H1 (cell line): ENCODE results near the gene TPPP. TPM values are rescaled to one million over a fixed set of nuclear protein-coding genes. Genes with fewer than 3 reads are reported as not detected.

ENCODE experiments used
- CTCF ChIA-PET: fragments of 300-600 bp; sonication (Branson Sonifier 250); formaldehyde crosslinking; loops from one replicate; lab custom pipeline; 2021; ENCODE audit not compliant: partially characterized antibody; lab: Charles Lee
- POLR2A ChIA-PET: fragments of 300-600 bp; sonication (Branson Sonifier 250); formaldehyde crosslinking; loops from one replicate; lab custom pipeline; 2021; ENCODE audit warnings: inconsistent platforms; ENCODE audit not compliant: partially characterized antibody; lab: Charles Lee
- DNase-seq, 2 experiments: peaks; one replicate each; pipeline versions ENCODE4 v3.0.0 to v3.0.0-alpha.2; 2010 to 2022; ENCODE audit warnings: low spot score in 2 of 2, low read depth in 1 of 2, mixed read lengths in 1 of 2
- FAIRE-seq: peaks from 2 replicates; lab custom pipeline; 2011; peaks lifted over from hg19 to GRCh38; lab: Jason Lieb, UNC
- H2AFZ ChIP-seq: 2 replicates; pipeline ENCODE4 v1.8.1; 2012; ENCODE audit warnings: low read length, inconsistent platforms
- H2AK5ac ChIP-seq: 2 replicates; pipeline ENCODE4 v1.6.1; 2013; ENCODE audit warnings: low read depth, low read length
- H2BK120ac ChIP-seq: replicated peaks from 2 replicates; pipeline ENCODE3; 2013; ENCODE audit warnings: low read depth, low read length, inconsistent platforms
- H2BK12ac ChIP-seq: 2 replicates; pipeline ENCODE4 v1.6.1; 2013; ENCODE audit warnings: low read depth, low read length
- H2BK15ac ChIP-seq: 2 replicates; pipeline ENCODE4 v1.6.1; 2013; ENCODE audit warnings: low read length
- H2BK20ac ChIP-seq: 2 replicates; pipeline ENCODE4 v1.6.1; 2013; ENCODE audit warnings: low read length
- H2BK5ac ChIP-seq: 2 replicates; pipeline ENCODE4 v1.6.1; 2013; ENCODE audit warnings: low read depth, low read length
- H3K14ac ChIP-seq: 2 replicates; pipeline ENCODE4 v1.6.1; 2013; ENCODE audit warnings: inconsistent platforms; ENCODE audit not compliant: insufficient read length
- H3K18ac ChIP-seq: 2 replicates; pipeline ENCODE4 v1.6.1; 2013; ENCODE audit warnings: low read length; ENCODE audit errors: extremely low read depth
- H3K23ac ChIP-seq: 2 replicates; pipeline ENCODE4 v1.6.1; 2013; ENCODE audit warnings: inconsistent platforms; ENCODE audit not compliant: insufficient read length
- H3K23me2 ChIP-seq: 2 replicates; pipeline ENCODE4 v1.6.1; 2013; ENCODE audit warnings: low read depth, low read length
- H3K27ac ChIP-seq: 2 replicates; pipeline ENCODE4 v1.6.1; 2011; ENCODE audit warnings: low read depth, low read length, inconsistent platforms
- H3K27me3 ChIP-seq, 4 experiments: replicated peaks in 1 of 4; 1 replicate in 1 of 4; 2 replicates in 3 of 4; pipeline versions ENCODE4 v1.6.1 to v1.8.1; 2011 to 2013; ENCODE audit warnings: low read length in 3 of 4, mild to moderate bottlenecking in 3 of 4, inconsistent platforms in 2 of 4, mixed read lengths in 2 of 4, moderate library complexity in 1 of 4; ENCODE audit not compliant: control insufficient read depth in 3 of 4, insufficient read depth in 3 of 4; ENCODE audit errors: extremely low read depth in 1 of 4
- H3K36me3 ChIP-seq, 4 experiments: 2 replicates each; pipeline versions ENCODE4 v1.6.1 to v1.8.1; 2011 to 2013; ENCODE audit warnings: mild to moderate bottlenecking in 4 of 4, low read length in 3 of 4, moderate library complexity in 2 of 4, control low read depth in 1 of 4, inconsistent platforms in 1 of 4; ENCODE audit not compliant: insufficient read depth in 4 of 4, control insufficient read depth in 2 of 4
- H3K4ac ChIP-seq: replicated peaks from 2 replicates; pipeline ENCODE3; 2013; ENCODE audit warnings: low read length, low read depth, mixed read lengths, inconsistent platforms; ENCODE audit not compliant: insufficient read length
- H3K4me1 ChIP-seq, 4 experiments: replicated peaks in 1 of 4; 1 replicate in 1 of 4; 2 replicates in 3 of 4; pipeline versions ENCODE4 v1.6.1 to v1.8.1; 2011 to 2013; ENCODE audit warnings: low read length in 3 of 4, inconsistent platforms in 2 of 4, mixed read lengths in 1 of 4; ENCODE audit not compliant: insufficient read depth in 4 of 4, control insufficient read depth in 3 of 4
- H3K4me2 ChIP-seq, 2 experiments: 2 replicates each; pipeline versions ENCODE4 v1.6.1 to v1.8.1; 2011 to 2013; ENCODE audit warnings: low read depth in 2 of 2, low read length in 2 of 2, control low read depth in 1 of 2, inconsistent platforms in 1 of 2, mild to moderate bottlenecking in 1 of 2; ENCODE audit not compliant: insufficient read depth in 1 of 2
- H3K4me3 ChIP-seq, 4 experiments: fragments of 200-600, 300-600 bp in 1 of 4; sonication (generic), shearing (Covaris generic), sonication (Bioruptor Twin) in 1 of 4; 2 replicates each; pipeline versions ENCODE4 v1.5.1 to v1.8.1; 2011 to 2016; ENCODE audit warnings: low read length in 4 of 4, low read depth in 3 of 4, control low read depth in 2 of 4, inconsistent platforms in 2 of 4, mild to moderate bottlenecking in 2 of 4, mixed read lengths in 1 of 4, moderate library complexity in 1 of 4; ENCODE audit not compliant: insufficient read depth in 2 of 4; ENCODE audit errors: extremely low read depth in 1 of 4
- H3K56ac ChIP-seq: replicated peaks from 2 replicates; pipeline ENCODE3; 2013; ENCODE audit warnings: low read depth, mild to moderate bottlenecking, mixed read lengths, low read length, inconsistent platforms; ENCODE audit not compliant: insufficient read length
- H3K79me1 ChIP-seq: 2 replicates; pipeline ENCODE4 v1.6.1; 2013; ENCODE audit warnings: low read depth, low read length, control low read depth
- H3K79me2 ChIP-seq, 2 experiments: 2 replicates each; pipeline versions ENCODE4 v1.6.1 to v1.8.1; 2012 to 2013; ENCODE audit warnings: low read length in 2 of 2, mild to moderate bottlenecking in 2 of 2, inconsistent platforms in 1 of 2; ENCODE audit not compliant: insufficient read depth in 2 of 2, control insufficient read depth in 1 of 2
- H3K9ac ChIP-seq, 4 experiments: replicated peaks in 1 of 4; 1 replicate in 1 of 4; 2 replicates in 3 of 4; pipeline versions ENCODE4 v1.6.1 to v1.8.1; 2011 to 2013; ENCODE audit warnings: low read depth in 3 of 4, low read length in 3 of 4, control low read depth in 2 of 4, mild to moderate bottlenecking in 2 of 4, moderate library complexity in 2 of 4, inconsistent platforms in 1 of 4; ENCODE audit errors: extremely low read depth in 1 of 4
- H3K9me3 ChIP-seq, 2 experiments: 2 replicates each; pipeline versions ENCODE4 v1.6.1 to v1.8.1; 2012 to 2013; ENCODE audit warnings: mild to moderate bottlenecking in 2 of 2, moderate library complexity in 2 of 2, control low read depth in 1 of 2, inconsistent platforms in 1 of 2, low read depth in 1 of 2, low read length in 1 of 2, mixed read lengths in 1 of 2; ENCODE audit not compliant: insufficient read depth in 2 of 2
- H4K20me1 ChIP-seq, 2 experiments: replicated peaks in 1 of 2; 2 replicates each; pipeline versions ENCODE3 to v1.8.1; 2011 to 2013; ENCODE audit warnings: inconsistent platforms in 2 of 2, low read length in 2 of 2, mild to moderate bottlenecking in 1 of 2; ENCODE audit not compliant: insufficient read depth in 2 of 2, control insufficient read depth in 1 of 2
- H4K5ac ChIP-seq: 2 replicates; pipeline ENCODE4 v1.6.1; 2013; ENCODE audit warnings: low read length, low read depth, mixed read lengths, inconsistent platforms; ENCODE audit not compliant: insufficient read length
- H4K8ac ChIP-seq: 2 replicates; pipeline ENCODE4 v1.8.0; 2013; ENCODE audit warnings: mild to moderate bottlenecking, moderate library complexity, low read length, inconsistent platforms; ENCODE audit not compliant: insufficient read depth; ENCODE audit errors: extremely low read depth
- H4K91ac ChIP-seq: replicated peaks from 2 replicates; pipeline ENCODE3; 2013; ENCODE audit warnings: low read length, mixed read lengths, inconsistent platforms; ENCODE audit not compliant: insufficient read length
- CBX8 ChIP-seq: fragments of 300-800, 300-1000 bp; sonication (generic); IDR thresholded peaks from 2 replicates; pipeline ENCODE4 v1.7.1; 2016; ENCODE audit warnings: low read depth, low read length, borderline replicate concordance
- CHD1 ChIP-seq: IDR thresholded peaks from 2 replicates; pipeline ENCODE4 v1.6.1; 2012; ENCODE audit warnings: low read depth, low read length, improper control_type of control experiment
- SUZ12 ChIP-seq: fragments of 200-600 bp; sonication (generic); IDR thresholded peaks from 2 replicates; pipeline ENCODE4 v1.6.1; 2012; ENCODE audit warnings: mild to moderate bottlenecking, inconsistent platforms, low read length, moderate library complexity, mixed read lengths
- TAF1 ChIP-seq: IDR thresholded peaks from 2 replicates; pipeline ENCODE4 v1.6.1; 2011; ENCODE audit warnings: mild to moderate bottlenecking, low read depth, low read length
- TAF7 ChIP-seq: optimal IDR thresholded peaks from 2 replicates; pipeline ENCODE3; 2011; ENCODE audit warnings: low read depth, mild to moderate bottlenecking, inconsistent platforms, low read length, moderate library complexity, borderline replicate concordance
- TEAD4 ChIP-seq: IDR thresholded peaks from 2 replicates; pipeline ENCODE4 v1.6.1; 2012; ENCODE audit warnings: low read depth, low read length, inconsistent platforms, mixed read lengths
- WGBS, 2 experiments: shearing (Covaris generic) in 1 of 2; methylation state at CpG; one replicate each; pipeline versions ENCODE4 v1.1.6 to v1.1.7; 2013 to 2015; ENCODE audit warnings: low lambda C conversion rate in 2 of 2, mixed read lengths in 2 of 2, inconsistent platforms in 1 of 2, low coverage in 1 of 2, missing lambda C conversion rate in 1 of 2; ENCODE audit not compliant: insufficient replicate concordance in 2 of 2, insufficient coverage in 1 of 2, insufficient read length in 1 of 2; ENCODE audit errors: extremely low coverage in 1 of 2, missing lambda C conversion rate in 1 of 2; 5-methylcytosine and 5-hydroxymethylcytosine counted together
- polyA plus RNA-seq, 7 experiments: library from polyadenylated mRNA; depleted of rRNA in 3 of 7; stranded (reverse) in 5 of 7; unstranded in 2 of 7; fragments of >200 nt in 5 of 7; fragments of 200-250 nt in 2 of 7; gene quantifications; 1 replicate in 5 of 7; 2 replicates in 1 of 7; 4 replicates in 1 of 7; pipeline versions ENCODE4 v1.2.1 to v1.2.3, GENCODE V29; 2011 to 2013; ENCODE audit warnings: missing spikeins in 2 of 7, mixed read lengths in 2 of 7
- total RNA-seq: library from RNA; stranded (reverse); fragmentation: NEBNext Ultra II Directional; extraction: Animal tissue kit (Norgen Biotek cat#: 25700); gene quantifications from 2 replicates; pipeline ENCODE4 v1.2.1, GENCODE V29; 2021

The TPPP gene
- total and polyA plus RNA-seq, 2 of the 8 experiments (the other 6 are each of a cell fraction or from before 2014, with no cell fraction given), result 0.36 to 0.93 TPM

DNA sequence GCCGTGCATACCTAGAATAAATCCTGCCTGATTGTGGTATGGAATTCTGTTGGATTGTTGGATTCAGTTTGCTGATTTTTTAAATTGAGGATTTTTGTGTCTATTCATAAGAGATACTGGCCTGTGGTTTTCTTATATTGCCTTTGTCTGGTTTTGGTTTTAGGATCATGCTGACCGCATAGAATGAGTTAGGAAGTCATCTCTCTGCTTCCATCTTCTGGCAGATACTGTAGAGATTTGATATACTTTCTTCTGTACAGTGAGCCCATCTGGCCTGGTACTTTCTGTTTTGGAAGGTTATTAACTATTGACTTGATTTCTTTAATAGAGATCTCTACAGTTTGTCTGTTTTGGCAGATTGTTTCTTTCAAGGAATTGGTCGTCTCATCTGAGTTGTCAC, 66.3 kb downstream of the TPPP start:
- Histone ChIP-seq H4K20me1 (peaks cover 4% of the 10 kb centered on the region in 2 experiments), H2BK12ac (no peak overlapping the region), H4K91ac (no peak overlapping the region), H2BK20ac (no peak overlapping the region), H3K4me2 (no peak overlapping the region), H3K4me1 (no peaks in the 10 kb centered on the region; a peak in 1 of 7 replicates), H3K23me2 (no peaks in the 10 kb centered on the region), H3K4me3 (no peak overlapping the region), H3K27ac (no peak overlapping the region), H4K8ac (no peak overlapping the region), H3K27me3 (no peaks in the 10 kb centered on the region), H4K5ac (no peak overlapping the region), H3K9me3 (no peaks in the 10 kb centered on the region), H2BK15ac (no peak overlapping the region), H2BK5ac (no peak overlapping the region), H3K4ac (no peak overlapping the region), H3K36me3 (peaks cover 2 to 31% (median 25%) of the 10 kb centered on the region in 4 experiments; a peak in 6 of 8 replicates), H3K14ac (no peak overlapping the region), H3K79me1 (peaks cover 3% of the 10 kb centered on the region; the same call in 1 of the 2 replicates), H3K18ac (no peak overlapping the region), H3K23ac (no peak overlapping the region), H3K79me2 (peaks cover 0 to 4% of the 10 kb centered on the region in 2 experiments; a peak in 1 of 4 replicates), H2AFZ (no peak overlapping the region), H3K9ac (no peak overlapping the region), H2BK120ac (no peak overlapping the region), H2AK5ac (no peak overlapping the region), H3K56ac (no peak overlapping the region)
- POLR2A ChIA-PET, result no interaction called here
- TF ChIP-seq TEAD4 (no peak), CHD1 (no peak), TAF7 (no peak), SUZ12 (no peak), CBX8 (no peak), TAF1 (no peak)
- DNase-seq (no peak), FAIRE-seq (no peak)
- 94% methylated on average over 3 of the region's 3 CpGs; no CpG with 5 or more reads in 1 of the 2 experiments for WGBS, 2 experiments
- CTCF ChIA-PET, result no interaction called here
